ENCODE measurements around the gene CCNG1. TPM values are rescaled to one million over a fixed set of nuclear protein-coding genes. Genes with fewer than 3 reads are reported as not detected.

The CCNG1 gene
- total and polyA plus RNA-seq, 9 of the 15 experiments (the other 6 are each of a cell fraction or from before 2014, with no cell fraction given), result 121 to 293 (median 245) TPM

DNA sequence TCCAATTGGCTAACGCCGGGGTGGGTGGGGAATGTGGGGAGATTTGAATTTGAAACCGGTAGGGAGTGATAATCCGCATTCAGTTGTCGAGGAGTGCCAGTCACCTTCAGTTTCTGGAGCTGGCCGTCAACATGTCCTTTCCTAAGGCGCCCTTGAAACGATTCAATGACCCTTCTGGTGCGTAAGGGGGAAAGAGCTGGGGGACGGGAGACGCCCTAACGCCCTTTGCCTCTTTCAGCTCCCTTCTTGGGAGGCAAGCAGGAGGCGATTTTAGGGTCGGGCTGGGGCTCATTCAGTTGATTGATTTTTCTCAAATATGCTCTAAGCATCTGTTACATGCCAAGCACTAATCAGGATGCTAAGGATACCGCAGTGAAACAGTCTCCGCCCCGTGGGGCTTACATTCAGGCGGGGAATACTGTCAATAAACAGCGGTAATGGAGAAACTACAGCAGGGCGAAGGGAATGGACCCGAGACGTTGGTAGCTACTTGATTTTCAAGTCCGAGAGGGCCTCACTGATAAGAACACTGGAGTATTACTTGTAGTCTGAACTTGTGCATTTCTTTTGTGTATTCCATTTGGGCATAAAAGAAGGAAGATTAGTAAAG lies 23.3 kb downstream of the CCNG1 start, which contains the start of gene HMMR (continued):
- TF ChIP-seq, protein P1, sequence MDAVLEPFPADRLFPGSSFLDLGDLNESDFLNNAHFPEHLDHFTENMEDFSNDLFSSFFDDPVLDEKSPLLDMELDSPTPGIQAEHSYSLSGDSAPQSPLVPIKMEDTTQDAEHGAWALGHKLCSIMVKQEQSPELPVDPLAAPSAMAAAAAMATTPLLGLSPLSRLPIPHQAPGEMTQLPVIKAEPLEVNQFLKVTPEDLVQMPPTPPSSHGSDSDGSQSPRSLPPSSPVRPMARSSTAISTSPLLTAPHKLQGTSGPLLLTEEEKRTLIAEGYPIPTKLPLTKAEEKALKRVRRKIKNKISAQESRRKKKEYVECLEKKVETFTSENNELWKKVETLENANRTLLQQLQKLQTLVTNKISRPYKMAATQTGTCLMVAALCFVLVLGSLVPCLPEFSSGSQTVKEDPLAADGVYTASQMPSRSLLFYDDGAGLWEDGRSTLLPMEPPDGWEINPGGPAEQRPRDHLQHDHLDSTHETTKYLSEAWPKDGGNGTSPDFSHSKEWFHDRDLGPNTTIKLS (IDR thresholded peaks at IDR 0.05; ENCODE audit: borderline replicate concordance, low read depth), result no peak
- peak; percentile 48 for TF ChIP-seq POLR2B (IDR thresholded peaks at IDR 0.05; ENCODE audit: low read depth, partially characterized antibody)
- TF ChIP-seq PPARD (CRISPR knock-in tag; IDR thresholded peaks at IDR 0.05), result no peak
- no peak for TF ChIP-seq KDM5B (IDR thresholded peaks at IDR 0.05; ENCODE audit: insufficient replicate concordance, low read depth, low read length)
- TF ChIP-seq ZNF431 (CRISPR knock-in tag; IDR thresholded peaks at IDR 0.05), result peak; percentile 10; the same call in 1 of the 2 replicates
- peak; percentile 80 for TF ChIP-seq SUPT5H (IDR thresholded peaks at IDR 0.05)
- TF ChIP-seq CBFB (CRISPR knock-in tag; IDR thresholded peaks at IDR 0.05), result 0 out of 2 replicates have a peak, but pooled peaks have one; percentile 22
- TF ChIP-seq ZKSCAN3 (CRISPR knock-in tag; IDR thresholded peaks at IDR 0.05), result no peak
- TF ChIP-seq, protein P2, sequence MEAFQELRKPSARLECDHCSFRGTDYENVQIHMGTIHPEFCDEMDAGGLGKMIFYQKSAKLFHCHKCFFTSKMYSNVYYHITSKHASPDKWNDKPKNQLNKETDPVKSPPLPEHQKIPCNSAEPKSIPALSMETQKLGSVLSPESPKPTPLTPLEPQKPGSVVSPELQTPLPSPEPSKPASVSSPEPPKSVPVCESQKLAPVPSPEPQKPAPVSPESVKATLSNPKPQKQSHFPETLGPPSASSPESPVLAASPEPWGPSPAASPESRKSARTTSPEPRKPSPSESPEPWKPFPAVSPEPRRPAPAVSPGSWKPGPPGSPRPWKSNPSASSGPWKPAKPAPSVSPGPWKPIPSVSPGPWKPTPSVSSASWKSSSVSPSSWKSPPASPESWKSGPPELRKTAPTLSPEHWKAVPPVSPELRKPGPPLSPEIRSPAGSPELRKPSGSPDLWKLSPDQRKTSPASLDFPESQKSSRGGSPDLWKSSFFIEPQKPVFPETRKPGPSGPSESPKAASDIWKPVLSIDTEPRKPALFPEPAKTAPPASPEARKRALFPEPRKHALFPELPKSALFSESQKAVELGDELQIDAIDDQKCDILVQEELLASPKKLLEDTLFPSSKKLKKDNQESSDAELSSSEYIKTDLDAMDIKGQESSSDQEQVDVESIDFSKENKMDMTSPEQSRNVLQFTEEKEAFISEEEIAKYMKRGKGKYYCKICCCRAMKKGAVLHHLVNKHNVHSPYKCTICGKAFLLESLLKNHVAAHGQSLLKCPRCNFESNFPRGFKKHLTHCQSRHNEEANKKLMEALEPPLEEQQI (IDR thresholded peaks at IDR 0.05), result peak; percentile 32; the same call in 1 of the 2 replicates
- TF ChIP-seq, protein P3, sequence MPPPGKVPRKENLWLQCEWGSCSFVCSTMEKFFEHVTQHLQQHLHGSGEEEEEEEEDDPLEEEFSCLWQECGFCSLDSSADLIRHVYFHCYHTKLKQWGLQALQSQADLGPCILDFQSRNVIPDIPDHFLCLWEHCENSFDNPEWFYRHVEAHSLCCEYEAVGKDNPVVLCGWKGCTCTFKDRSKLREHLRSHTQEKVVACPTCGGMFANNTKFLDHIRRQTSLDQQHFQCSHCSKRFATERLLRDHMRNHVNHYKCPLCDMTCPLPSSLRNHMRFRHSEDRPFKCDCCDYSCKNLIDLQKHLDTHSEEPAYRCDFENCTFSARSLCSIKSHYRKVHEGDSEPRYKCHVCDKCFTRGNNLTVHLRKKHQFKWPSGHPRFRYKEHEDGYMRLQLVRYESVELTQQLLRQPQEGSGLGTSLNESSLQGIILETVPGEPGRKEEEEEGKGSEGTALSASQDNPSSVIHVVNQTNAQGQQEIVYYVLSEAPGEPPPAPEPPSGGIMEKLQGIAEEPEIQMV (tag; conservative IDR thresholded peaks at IDR 0.05; ENCODE audit: low read depth), result no peak
- peak in 2 of 3 experiments; percentile 17 to 34 for TF ChIP-seq YY1 (IDR thresholded peaks at IDR 0.05; ENCODE audit: borderline replicate concordance in 1 of 3, control insufficient read depth in 1 of 3, extremely low read depth in 1 of 3, insufficient read depth in 3 of 3, insufficient read length in 1 of 3, insufficient replicate concordance in 2 of 3, low read depth in 1 of 3, low read length in 2 of 3)
- TF ChIP-seq, protein P4, sequence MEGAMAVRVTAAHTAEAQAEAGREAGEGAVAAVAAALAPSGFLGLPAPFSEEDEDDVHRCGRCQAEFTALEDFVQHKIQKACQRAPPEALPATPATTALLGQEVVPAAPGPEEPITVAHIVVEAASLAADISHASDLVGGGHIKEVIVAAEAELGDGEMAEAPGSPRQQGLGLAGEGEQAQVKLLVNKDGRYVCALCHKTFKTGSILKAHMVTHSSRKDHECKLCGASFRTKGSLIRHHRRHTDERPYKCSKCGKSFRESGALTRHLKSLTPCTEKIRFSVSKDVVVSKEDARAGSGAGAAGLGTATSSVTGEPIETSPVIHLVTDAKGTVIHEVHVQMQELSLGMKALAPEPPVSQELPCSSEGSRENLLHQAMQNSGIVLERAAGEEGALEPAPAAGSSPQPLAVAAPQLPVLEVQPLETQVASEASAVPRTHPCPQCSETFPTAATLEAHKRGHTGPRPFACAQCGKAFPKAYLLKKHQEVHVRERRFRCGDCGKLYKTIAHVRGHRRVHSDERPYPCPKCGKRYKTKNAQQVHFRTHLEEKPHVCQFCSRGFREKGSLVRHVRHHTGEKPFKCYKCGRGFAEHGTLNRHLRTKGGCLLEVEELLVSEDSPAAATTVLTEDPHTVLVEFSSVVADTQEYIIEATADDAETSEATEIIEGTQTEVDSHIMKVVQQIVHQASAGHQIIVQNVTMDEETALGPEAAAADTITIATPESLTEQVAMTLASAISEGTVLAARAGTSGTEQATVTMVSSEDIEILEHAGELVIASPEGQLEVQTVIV (CRISPR knock-in tag; IDR thresholded peaks at IDR 0.05; ENCODE audit: borderline replicate concordance), result no peak
- TF ChIP-seq, protein P5, sequence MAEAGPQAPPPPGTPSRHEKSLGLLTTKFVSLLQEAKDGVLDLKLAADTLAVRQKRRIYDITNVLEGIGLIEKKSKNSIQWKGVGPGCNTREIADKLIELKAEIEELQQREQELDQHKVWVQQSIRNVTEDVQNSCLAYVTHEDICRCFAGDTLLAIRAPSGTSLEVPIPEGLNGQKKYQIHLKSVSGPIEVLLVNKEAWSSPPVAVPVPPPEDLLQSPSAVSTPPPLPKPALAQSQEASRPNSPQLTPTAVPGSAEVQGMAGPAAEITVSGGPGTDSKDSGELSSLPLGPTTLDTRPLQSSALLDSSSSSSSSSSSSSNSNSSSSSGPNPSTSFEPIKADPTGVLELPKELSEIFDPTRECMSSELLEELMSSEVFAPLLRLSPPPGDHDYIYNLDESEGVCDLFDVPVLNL (CRISPR knock-in tag; IDR thresholded peaks at IDR 0.05; ENCODE audit: low read depth), result peak; percentile 75; the same call in 1 of the 2 replicates
